Left lung (tissue), 10 donors: ENCODE measurements around the gene ANTXR1. TPM values are rescaled to one million over a fixed set of nuclear protein-coding genes. Genes with fewer than 3 reads are reported as not detected.

Experiments used
- ATAC-seq: fragments of 200-7000 bp; cut with Tn5 transposase; one replicate; pipeline ENCODE4 v1.9.1; 2020; ENCODE audit warnings: moderate library complexity
- DNase-seq, 4 donors: peaks; one replicate each; pipeline ENCODE4 v3.0.0-alpha.2; 2013 to 2020
- H3K27ac ChIP-seq, 2 donors: fragments of 200-600 bp; sonication (generic) in 1 of 2; one replicate each; pipeline versions ENCODE4 v1.5.0 to v1.8.0; 2020 to 2021
- H3K27me3 ChIP-seq, 2 donors: fragments of 200-600 bp; sonication (generic) in 1 of 2; one replicate each; pipeline versions ENCODE4 v1.5.0 to v1.8.0; 2020 to 2021
- H3K36me3 ChIP-seq, 2 donors: fragments of 200-600 bp; sonication (generic) in 1 of 2; one replicate each; pipeline versions ENCODE4 v1.5.0 to v1.8.0; 2020 to 2021
- H3K4me1 ChIP-seq, 2 donors: fragments of 200-600 bp; one replicate each; pipeline ENCODE4 v1.8.0; 2021
- H3K4me3 ChIP-seq, 2 donors: fragments of 200-600 bp; sonication (generic) in 1 of 2; one replicate each; pipeline versions ENCODE4 v1.5.0 to v1.8.0; 2020 to 2021; ENCODE audit warnings: mild to moderate bottlenecking in 1 of 2
- H3K9me3 ChIP-seq, 2 donors: fragments of 200-600 bp; sonication (generic) in 1 of 2; one replicate each; pipeline versions ENCODE4 v1.5.0 to v1.8.0; 2020 to 2021
- CTCF ChIP-seq, 2 donors: fragments of 200-600 bp; sonication (generic) in 1 of 2; IDR thresholded peaks; one replicate each; pipeline versions ENCODE4 v1.5.0 to v1.8.0; 2021; ENCODE audit warnings: antibody characterized with exemption in 2 of 2
- intact Hi-C, 2 donors: fragments of 100-400 bp; cut with DNase I; formaldehyde crosslinking; loops; one replicate each; pipeline versions ENCODE4 v1.11.2 to v1.14.2; 2022
- polyA plus RNA-seq, 6 donors: library from polyadenylated mRNA; unstranded; fragments of 120-200 nt; gene quantifications; one replicate each; pipeline ENCODE4 v1.2.1, GENCODE V29; 2013; ENCODE audit not compliant: insufficient read length in 6 of 6
- total RNA-seq, 2 donors: library from RNA; stranded (reverse); fragmentation: NEBNext Ultra II Directional; extraction: Animal tissue kit (Norgen Biotek cat#: 25700); gene quantifications; one replicate each; pipeline ENCODE4 v1.2.1, GENCODE V29; 2021
- donor health status: DM: no; HTN: yes; CAD: no.
- donor health status: DM: no; HTN: no; CAD: no.

The ANTXR1 gene
- total and polyA plus RNA-seq, 8 donors: 70.2 to 115 (median 87.3) TPM

- intact Hi-C loops: no loop called here
- no peak overlapping the region for H3K27ac ChIP-seq
- H3K4me1 ChIP-seq: no peaks in the 10 kb centered on the region
- ATAC-seq: no peak
- no peaks in the 10 kb centered on the region for H3K27me3 ChIP-seq
- H3K9me3 ChIP-seq: no peaks in the 10 kb centered on the region
- H3K4me3 ChIP-seq: no peak overlapping the region
- peak in 1 of 4 donors; percentile 33 for DNase-seq
- no peak for TF ChIP-seq CTCF (IDR thresholded peaks at IDR 0.05)
- no peaks in the 10 kb centered on the region for H3K36me3 ChIP-seq
Observed at GRCh38 chr2:69278366-69278765, 265.4 kb downstream of the ANTXR1 start.

GRCh38 chr2:69279211-69279610 is 266.2 kb downstream of the ANTXR1 start:
- Histone ChIP-seq H3K27ac (no peak overlapping the region), H3K27me3 (no peaks in the 10 kb centered on the region), H3K4me1 (no peaks in the 10 kb centered on the region), H3K36me3 (no peaks in the 10 kb centered on the region), H3K4me3 (no peak overlapping the region), H3K9me3 (no peaks in the 10 kb centered on the region)
- no peak for ATAC-seq
- TF ChIP-seq CTCF (IDR thresholded peaks at IDR 0.05): no peak
- no peak for DNase-seq
- intact Hi-C loops: no loop called here

- no peaks in the 10 kb centered on the region for H3K36me3 ChIP-seq
- TF ChIP-seq CTCF (IDR thresholded peaks at IDR 0.05): no peak
- DNase-seq (no peak), ATAC-seq (no peak)
- no peaks in the 10 kb centered on the region for H3K4me1 ChIP-seq
- H3K9me3 ChIP-seq: no peaks in the 10 kb centered on the region
- H3K27me3 ChIP-seq: no peaks in the 10 kb centered on the region
- H3K4me3 ChIP-seq: no peak overlapping the region
- intact Hi-C loops: no loop called here
- no peak overlapping the region for H3K27ac ChIP-seq
Observed at GRCh38 chr2:69279931-69280681, 267.1 kb downstream of the ANTXR1 start.

GRCh38 chr2:69280796-69281412 is 267.9 kb downstream of the ANTXR1 start:
- Histone ChIP-seq H3K27ac (no peak overlapping the region), H3K36me3 (no peaks in the 10 kb centered on the region), H3K4me1 (no peaks in the 10 kb centered on the region), H3K9me3 (no peaks in the 10 kb centered on the region), H3K27me3 (no peaks in the 10 kb centered on the region), H3K4me3 (no peak overlapping the region)
- intact Hi-C loops: no loop called here
- ATAC-seq (no peak), DNase-seq (no peak)
- no peak for TF ChIP-seq CTCF (IDR thresholded peaks at IDR 0.05)

- DNase-seq (no peak), ATAC-seq (no peak)
- intact Hi-C loops: no loop called here
- Histone ChIP-seq H3K36me3 (no peaks in the 10 kb centered on the region), H3K4me3 (no peak overlapping the region), H3K27ac (no peak overlapping the region), H3K27me3 (no peaks in the 10 kb centered on the region), H3K4me1 (no peaks in the 10 kb centered on the region), H3K9me3 (no peaks in the 10 kb centered on the region)
- TF ChIP-seq CTCF (IDR thresholded peaks at IDR 0.05): no peak
Observed at GRCh38 chr2:69285379-69285894, 272.5 kb downstream of the ANTXR1 start.
